Type B pancreatic cell (in vitro differentiated cells): ENCODE data around the gene KIF4B. TPM values are rescaled to one million over a fixed set of nuclear protein-coding genes. Genes with fewer than 3 reads are reported as not detected.
"Not testable (repeated sequence)": the region's sequence is repeated elsewhere in the genome, so short reads cannot be mapped to it uniquely, and the experiment has no call there.

Experiments used
- DNase-seq: peaks from one replicate; pipeline ENCODE4 v3.0.0; 2021; ENCODE audit warnings: mixed read lengths; ENCODE audit not compliant: unreplicated experiment; ENCODE audit errors: extremely low spot score
- H3K27ac Mint-ChIP-seq: 2 replicates; pipeline ENCODE4 v1.8.0; 2021; ENCODE audit warnings: mild to moderate bottlenecking, mixed read lengths
- H3K27me3 Mint-ChIP-seq: 2 replicates; pipeline ENCODE4 v1.8.0; 2021; ENCODE audit warnings: mixed read lengths
- H3K36me3 Mint-ChIP-seq: 2 replicates; pipeline ENCODE4 v1.8.0; 2021; ENCODE audit warnings: mixed read lengths
- H3K4me1 Mint-ChIP-seq: one replicate; pipeline ENCODE4 v1.8.0; 2021; ENCODE audit warnings: mixed read lengths; ENCODE audit not compliant: unreplicated experiment
- H3K4me3 Mint-ChIP-seq: 2 replicates; pipeline ENCODE4 v1.8.0; 2021; ENCODE audit warnings: mild to moderate bottlenecking, mixed read lengths
- H3K9me3 Mint-ChIP-seq: 2 replicates; pipeline ENCODE4 v1.8.0; 2021; ENCODE audit warnings: mixed read lengths
- total RNA-seq: library from RNA; stranded (reverse); gene quantifications from 2 replicates; pipeline ENCODE4 v1.2.1, GENCODE V29; 2021; ENCODE audit warnings: low replicate concordance
- TF ChIP-seq, protein P1 (sequence below): fragments of 200-600 bp; sonication (generic); conservative IDR thresholded peaks from 2 replicates; pipeline ENCODE4 v1.5.0; 2021; ENCODE audit warnings: antibody characterized with exemption, mild to moderate bottlenecking

KIF4B gene
- total RNA-seq, 1 donor from 2014 or later: 0.17 TPM

DNA sequence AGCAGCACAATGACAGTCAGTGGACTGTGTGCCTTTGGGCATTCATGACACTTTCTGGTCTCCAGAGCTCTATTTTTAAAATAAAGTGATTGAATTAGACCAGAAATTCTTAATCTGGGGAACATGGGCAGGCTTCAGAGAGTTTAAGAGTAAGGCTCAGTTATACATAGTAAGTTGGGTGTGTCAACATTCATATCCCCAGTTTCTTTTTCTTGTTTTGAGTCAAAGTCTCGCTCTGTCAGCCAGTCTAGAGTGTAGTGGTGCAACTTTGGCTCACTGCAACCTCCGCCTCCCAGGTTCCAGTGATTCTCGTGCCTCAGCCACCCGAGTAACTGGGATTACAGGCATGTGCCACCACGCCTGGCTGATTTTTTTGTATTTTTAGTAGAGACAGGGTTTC lies 13.7 kb upstream of the KIF4B start:
- Mint-ChIP-seq H3K4me1 (no peaks in the 10 kb centered on the region), H3K36me3 (no peaks in the 10 kb centered on the region), H3K27ac (no peak overlapping the region), H3K4me3 (no peak overlapping the region), H3K9me3 (no peaks in the 10 kb centered on the region), H3K27me3 (no peaks in the 10 kb centered on the region)
- TF ChIP-seq, protein P1, sequence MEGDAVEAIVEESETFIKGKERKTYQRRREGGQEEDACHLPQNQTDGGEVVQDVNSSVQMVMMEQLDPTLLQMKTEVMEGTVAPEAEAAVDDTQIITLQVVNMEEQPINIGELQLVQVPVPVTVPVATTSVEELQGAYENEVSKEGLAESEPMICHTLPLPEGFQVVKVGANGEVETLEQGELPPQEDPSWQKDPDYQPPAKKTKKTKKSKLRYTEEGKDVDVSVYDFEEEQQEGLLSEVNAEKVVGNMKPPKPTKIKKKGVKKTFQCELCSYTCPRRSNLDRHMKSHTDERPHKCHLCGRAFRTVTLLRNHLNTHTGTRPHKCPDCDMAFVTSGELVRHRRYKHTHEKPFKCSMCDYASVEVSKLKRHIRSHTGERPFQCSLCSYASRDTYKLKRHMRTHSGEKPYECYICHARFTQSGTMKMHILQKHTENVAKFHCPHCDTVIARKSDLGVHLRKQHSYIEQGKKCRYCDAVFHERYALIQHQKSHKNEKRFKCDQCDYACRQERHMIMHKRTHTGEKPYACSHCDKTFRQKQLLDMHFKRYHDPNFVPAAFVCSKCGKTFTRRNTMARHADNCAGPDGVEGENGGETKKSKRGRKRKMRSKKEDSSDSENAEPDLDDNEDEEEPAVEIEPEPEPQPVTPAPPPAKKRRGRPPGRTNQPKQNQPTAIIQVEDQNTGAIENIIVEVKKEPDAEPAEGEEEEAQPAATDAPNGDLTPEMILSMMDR: no peak
- DNase-seq: no peak

DNA sequence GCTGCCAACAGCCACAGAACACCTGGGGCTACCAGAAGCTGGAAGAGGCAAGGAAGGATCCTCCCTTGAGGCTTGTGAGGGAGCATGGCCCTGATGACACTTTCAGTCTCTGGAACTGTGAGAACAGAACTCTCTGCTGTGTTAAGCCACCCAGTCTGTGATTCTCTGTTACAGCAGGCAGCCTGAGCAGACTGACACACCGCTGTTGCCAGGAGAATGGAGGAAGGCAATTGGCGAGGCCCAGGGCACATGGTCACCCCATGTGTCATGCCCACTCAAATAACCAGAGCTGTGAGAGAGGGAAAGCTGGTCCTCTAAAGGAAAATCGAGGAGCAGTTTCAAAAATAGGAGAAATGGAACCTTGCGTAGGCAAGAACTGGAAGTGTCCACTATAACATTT lies 12.0 kb upstream of the KIF4B start:
- Mint-ChIP-seq H3K4me1 (no peaks in the 10 kb centered on the region), H3K27me3 (no peaks in the 10 kb centered on the region), H3K36me3 (no peaks in the 10 kb centered on the region), H3K4me3 (no peak overlapping the region), H3K27ac (no peak overlapping the region), H3K9me3 (no peaks in the 10 kb centered on the region)
- no peak for DNase-seq
- TF ChIP-seq, protein P1: no peak

DNA sequence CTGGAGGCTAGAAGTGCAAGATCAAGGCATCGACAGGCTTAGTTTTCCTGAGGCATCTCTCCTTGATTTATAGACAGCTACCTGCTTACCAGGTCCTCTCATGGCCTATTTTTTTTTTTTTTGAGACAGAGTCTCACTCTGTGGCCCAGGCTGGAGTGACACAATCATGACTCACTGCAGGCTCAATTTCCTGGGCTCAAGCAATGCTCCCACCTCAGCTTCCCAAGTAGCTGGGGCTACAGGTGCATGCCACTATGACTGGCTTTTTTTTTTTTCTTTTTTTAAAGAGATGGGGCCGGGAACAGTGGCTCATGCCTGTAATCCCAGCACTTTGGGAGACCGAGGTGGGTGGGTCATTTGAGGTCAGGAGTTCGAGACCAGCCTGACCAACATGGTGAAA lies 10.8 kb upstream of the KIF4B start:
- H3K27me3 Mint-ChIP-seq, H3K36me3 Mint-ChIP-seq, H3K4me1 Mint-ChIP-seq, H3K4me3 Mint-ChIP-seq, H3K9me3 Mint-ChIP-seq, H3K27ac Mint-ChIP-seq, DNase-seq: not testable (repeated sequence)

DNA sequence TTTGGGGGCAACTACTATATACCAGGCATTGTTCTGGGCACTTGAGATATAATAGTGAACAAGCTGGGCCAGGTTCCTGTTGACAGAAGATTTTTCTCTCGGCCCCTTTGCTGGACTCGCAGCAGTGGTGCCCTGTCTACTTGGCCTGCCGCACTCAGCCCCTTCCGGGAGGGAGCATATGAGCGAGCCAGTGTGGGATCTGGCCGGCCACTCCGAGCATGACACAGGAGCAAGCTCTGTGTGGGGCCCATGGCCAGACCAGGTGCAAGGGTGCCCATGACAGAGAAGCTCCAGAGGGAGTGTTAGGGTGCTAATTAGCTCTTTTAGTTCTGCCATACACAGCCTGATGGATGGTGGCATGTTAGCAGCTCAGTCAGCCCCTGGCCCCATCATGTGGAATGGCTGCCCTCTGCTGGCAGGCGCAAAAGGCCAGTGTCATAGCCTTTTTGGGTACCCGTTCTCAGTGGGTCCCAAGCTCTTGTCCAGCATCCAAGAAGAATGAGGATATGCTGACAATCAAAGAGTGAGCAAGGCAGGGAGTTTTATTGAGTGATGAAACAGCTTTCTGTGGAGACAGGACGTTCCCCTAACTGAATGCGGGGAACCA lies 9.3 kb upstream of the KIF4B start:
- DNase-seq: no peak
- Mint-ChIP-seq H3K27me3 (peaks cover 6% of the 10 kb centered on the region), H3K27ac (no peak overlapping the region), H3K9me3 (no peaks in the 10 kb centered on the region), H3K36me3 (no peaks in the 10 kb centered on the region), H3K4me3 (no peak overlapping the region), H3K4me1 (no peaks in the 10 kb centered on the region)
- TF ChIP-seq, protein P1: peak; percentile 53

DNA sequence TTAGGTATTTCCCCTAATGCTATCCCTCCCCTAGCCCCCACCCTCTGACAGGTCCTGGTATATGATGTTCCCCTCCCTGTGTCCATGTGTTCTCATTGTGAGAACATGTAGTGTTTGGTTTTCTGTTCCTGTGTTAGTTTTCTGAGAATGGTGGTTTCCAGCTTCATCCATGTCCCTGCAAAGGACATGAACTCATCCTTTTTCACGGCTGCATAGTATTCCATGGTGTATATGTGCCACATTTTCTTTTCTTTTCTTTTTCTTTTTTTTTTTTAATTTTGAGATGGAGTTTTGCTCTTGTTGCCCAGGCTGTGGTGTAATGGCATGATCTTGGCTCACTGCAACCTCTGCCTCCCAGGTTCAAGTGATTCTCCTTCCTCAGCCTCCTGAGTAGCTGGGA lies 7.3 kb upstream of the KIF4B start:
- DNase-seq, H3K9me3 Mint-ChIP-seq, H3K4me1 Mint-ChIP-seq, H3K36me3 Mint-ChIP-seq, H3K27me3 Mint-ChIP-seq, H3K27ac Mint-ChIP-seq, H3K4me3 Mint-ChIP-seq: not testable (repeated sequence)

DNA sequence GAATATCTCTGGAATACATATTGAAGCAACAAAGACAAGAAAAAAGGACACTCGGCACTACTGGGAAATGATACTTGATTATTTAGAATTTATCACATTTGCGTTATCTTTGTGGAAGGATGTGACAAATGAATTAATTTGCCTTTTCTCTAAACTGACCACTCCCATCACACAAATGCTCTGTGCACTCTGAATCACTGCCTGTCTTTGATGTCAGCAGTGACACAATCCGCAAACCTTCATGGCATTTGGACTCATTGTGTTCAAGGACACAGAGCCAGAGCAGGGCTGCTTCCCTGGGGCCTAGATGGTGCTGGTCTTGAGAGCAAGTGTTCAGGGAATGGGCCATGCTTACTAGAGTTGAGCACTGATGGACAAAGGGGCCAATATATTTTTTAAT lies 4.9 kb upstream of the KIF4B start:
- no peak for DNase-seq
- Mint-ChIP-seq H3K9me3 (no peaks in the 10 kb centered on the region), H3K36me3 (no peaks in the 10 kb centered on the region), H3K27me3 (peaks cover 6% of the 10 kb centered on the region), H3K4me3 (no peak overlapping the region), H3K4me1 (no peaks in the 10 kb centered on the region), H3K27ac (no peak overlapping the region)
- TF ChIP-seq, protein P1: no peak

- no peaks in the 10 kb centered on the region for H3K4me1 Mint-ChIP-seq
- TF ChIP-seq, protein P1: no peak
Observed at GRCh38 chr5:155010881-155011280, 2.7 kb upstream of the KIF4B start.

More at GRCh38 chr5:155010881-155011280, 2.7 kb upstream of the KIF4B start:
- Mint-ChIP-seq H3K4me3 (no peak overlapping the region), H3K9me3 (peaks cover 10% of the 10 kb centered on the region), H3K27me3 (peaks cover 9% of the 10 kb centered on the region), H3K36me3 (no peaks in the 10 kb centered on the region), H3K27ac (no peak overlapping the region)
- no peak for DNase-seq
